Measurements from ENCODE around the gene FMR1NB.

The FMR1NB gene

GRCh38 chrX:148043271-148043855 is 62.2 kb downstream of the FMR1NB start:
- no peaks in the 10 kb centered on the region for H3K79me2 ChIP-seq (ENCODE audit: insufficient read depth, low read length)
- H3K4me3 ChIP-seq (ENCODE audit: low read length, poor library complexity, severe bottlenecking), result no peak overlapping the region
- no peak overlapping the region for H3K9ac ChIP-seq (ENCODE audit: low read depth, low read length, poor library complexity, severe bottlenecking)
- TF ChIP-seq EZH2phosphoT487 (IDR thresholded peaks at IDR 0.05; ENCODE audit: borderline replicate concordance) (no peak), CTCF (conservative IDR thresholded peaks at IDR 0.05; ENCODE audit: low read length) (no peak)
- H3K4me2 ChIP-seq (ENCODE audit: low read depth, low read length, poor library complexity, severe bottlenecking), result no peak overlapping the region
- H3K9me2 ChIP-seq (replicated peaks; ENCODE audit: low read depth, low read length), result no peaks in the 10 kb centered on the region
- no peaks in the 10 kb centered on the region for H3K36me3 ChIP-seq (ENCODE audit: insufficient read depth, low read length)
- H3K4me1 ChIP-seq (ENCODE audit: insufficient read depth, low read length, poor library complexity, severe bottlenecking), result no peaks in the 10 kb centered on the region
- H3K9me3 ChIP-seq (ENCODE audit: insufficient read depth, low read depth, low read length), result no peaks in the 10 kb centered on the region
- H3F3A ChIP-seq (ENCODE audit: low read depth), result no peaks in the 10 kb centered on the region
- H4K20me1 ChIP-seq (ENCODE audit: insufficient read depth, low read length, poor library complexity, severe bottlenecking), result no peaks in the 10 kb centered on the region
- no peak overlapping the region for H2AFZ ChIP-seq (ENCODE audit: low read length)
- H3K27me3 ChIP-seq (ENCODE audit: insufficient read depth, low read length, poor library complexity, severe bottlenecking), result no peaks in the 10 kb centered on the region

- H4K20me1 ChIP-seq (ENCODE audit: insufficient read depth, low read length, poor library complexity, severe bottlenecking), result no peaks in the 10 kb centered on the region
- H3K27me3 ChIP-seq (ENCODE audit: insufficient read depth, low read length, poor library complexity, severe bottlenecking), result no peaks in the 10 kb centered on the region
- no peaks in the 10 kb centered on the region for H3K9me3 ChIP-seq (ENCODE audit: insufficient read depth, low read depth, low read length)
- no peaks in the 10 kb centered on the region for H3K9me2 ChIP-seq (replicated peaks; ENCODE audit: low read depth, low read length)
- H3K79me2 ChIP-seq (ENCODE audit: insufficient read depth, low read length), result no peaks in the 10 kb centered on the region
- H3K9ac ChIP-seq (ENCODE audit: low read depth, low read length, poor library complexity, severe bottlenecking), result no peak overlapping the region
- H3K4me3 ChIP-seq (ENCODE audit: low read length, poor library complexity, severe bottlenecking), result no peak overlapping the region
- no peaks in the 10 kb centered on the region for H3K36me3 ChIP-seq (ENCODE audit: insufficient read depth, low read length)
- no peaks in the 10 kb centered on the region for H3K4me1 ChIP-seq (ENCODE audit: insufficient read depth, low read length, poor library complexity, severe bottlenecking)
- H2AFZ ChIP-seq (ENCODE audit: low read length), result no peak overlapping the region
- TF ChIP-seq EZH2phosphoT487 (IDR thresholded peaks at IDR 0.05; ENCODE audit: borderline replicate concordance) (no peak), CTCF (conservative IDR thresholded peaks at IDR 0.05; ENCODE audit: low read length) (no peak)
- H3F3A ChIP-seq (ENCODE audit: low read depth), result no peaks in the 10 kb centered on the region
- H3K4me2 ChIP-seq (ENCODE audit: low read depth, low read length, poor library complexity, severe bottlenecking), result no peak overlapping the region
Measured at GRCh38 chrX:148047200-148047599, 66.1 kb downstream of the FMR1NB start.

- Histone ChIP-seq H3K4me1 (ENCODE audit: insufficient read depth, low read length, poor library complexity, severe bottlenecking) (no peaks in the 10 kb centered on the region), H3K79me2 (ENCODE audit: insufficient read depth, low read length) (no peaks in the 10 kb centered on the region), H4K20me1 (ENCODE audit: insufficient read depth, low read length, poor library complexity, severe bottlenecking) (no peaks in the 10 kb centered on the region), H3K4me2 (ENCODE audit: low read depth, low read length, poor library complexity, severe bottlenecking) (no peak overlapping the region), H2AFZ (ENCODE audit: low read length) (no peak overlapping the region), H3F3A (ENCODE audit: low read depth) (no peaks in the 10 kb centered on the region), H3K9me3 (ENCODE audit: insufficient read depth, low read depth, low read length) (no peaks in the 10 kb centered on the region), H3K27me3 (ENCODE audit: insufficient read depth, low read length, poor library complexity, severe bottlenecking) (no peaks in the 10 kb centered on the region), H3K9ac (ENCODE audit: low read depth, low read length, poor library complexity, severe bottlenecking) (no peak overlapping the region), H3K4me3 (ENCODE audit: low read length, poor library complexity, severe bottlenecking) (no peak overlapping the region), H3K36me3 (ENCODE audit: insufficient read depth, low read length) (no peaks in the 10 kb centered on the region), H3K9me2 (replicated peaks; ENCODE audit: low read depth, low read length) (no peaks in the 10 kb centered on the region)
- peak; percentile 62 for TF ChIP-seq CTCF (conservative IDR thresholded peaks at IDR 0.05; ENCODE audit: low read length)
- no peak for TF ChIP-seq EZH2phosphoT487 (IDR thresholded peaks at IDR 0.05; ENCODE audit: borderline replicate concordance)
Measured at GRCh38 chrX:148049441-148049840, 68.3 kb downstream of the FMR1NB start.
